GM18505 (cell line): Measurements from ENCODE around the gene BIRC5.

ENCODE experiments used
- ATAC-seq: cut with Tn5 transposase; IDR thresholded peaks from one replicate; pipeline ENCODE4 v1.9.1; 2021; ENCODE audit not compliant: unreplicated experiment
- POLR2A ChIP-seq: IDR thresholded peaks from 4 replicates; pipeline ENCODE4 v1.6.1; 2011; ENCODE audit warnings: borderline replicate concordance; ENCODE audit not compliant: insufficient read depth, insufficient read length; ENCODE audit errors: extremely low read depth

The BIRC5 gene

DNA sequence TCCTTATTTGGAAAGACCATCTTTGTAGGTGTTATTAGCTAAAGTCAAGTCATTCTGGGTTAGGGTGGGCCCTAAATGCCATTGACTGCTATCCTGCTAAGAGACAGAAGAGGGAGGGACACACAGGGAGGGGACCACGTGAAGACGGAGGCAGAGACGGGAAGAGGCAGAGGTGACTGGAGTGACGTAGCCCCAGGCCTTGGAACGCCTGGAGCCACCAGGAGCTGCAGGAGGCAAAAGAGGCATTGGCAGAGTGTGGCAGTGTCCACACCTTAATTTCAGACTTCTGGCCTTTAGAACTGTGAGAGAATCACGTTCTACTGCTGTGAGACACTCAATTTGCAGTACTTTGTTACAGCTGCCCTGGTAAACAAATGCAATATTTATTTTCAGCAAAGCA lies 13.6 kb upstream of the BIRC5 start:
- ATAC-seq = no peak
- no peak for TF ChIP-seq POLR2A

DNA sequence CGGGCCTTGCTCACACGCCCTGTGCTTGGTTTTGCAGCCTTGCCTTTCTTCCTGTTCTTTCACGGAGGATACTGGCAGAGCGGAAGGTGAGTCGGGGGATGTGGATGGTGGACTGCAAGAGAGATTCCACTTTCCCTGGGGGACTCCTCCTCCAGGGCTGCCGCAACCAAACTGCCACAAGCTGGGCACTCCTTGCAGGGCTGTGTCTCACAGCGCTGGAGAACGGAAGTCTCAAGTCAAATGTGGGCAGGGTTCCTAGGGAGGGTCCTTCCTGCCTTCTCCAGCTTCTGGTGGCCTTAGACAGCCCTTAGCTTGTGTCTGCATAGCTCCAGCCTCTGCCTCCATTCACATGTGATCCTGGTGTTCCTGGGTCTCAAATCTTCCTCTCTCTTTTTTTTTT lies 11.4 kb upstream of the BIRC5 start:
- TF ChIP-seq POLR2A = no peak
- ATAC-seq = no peak

DNA sequence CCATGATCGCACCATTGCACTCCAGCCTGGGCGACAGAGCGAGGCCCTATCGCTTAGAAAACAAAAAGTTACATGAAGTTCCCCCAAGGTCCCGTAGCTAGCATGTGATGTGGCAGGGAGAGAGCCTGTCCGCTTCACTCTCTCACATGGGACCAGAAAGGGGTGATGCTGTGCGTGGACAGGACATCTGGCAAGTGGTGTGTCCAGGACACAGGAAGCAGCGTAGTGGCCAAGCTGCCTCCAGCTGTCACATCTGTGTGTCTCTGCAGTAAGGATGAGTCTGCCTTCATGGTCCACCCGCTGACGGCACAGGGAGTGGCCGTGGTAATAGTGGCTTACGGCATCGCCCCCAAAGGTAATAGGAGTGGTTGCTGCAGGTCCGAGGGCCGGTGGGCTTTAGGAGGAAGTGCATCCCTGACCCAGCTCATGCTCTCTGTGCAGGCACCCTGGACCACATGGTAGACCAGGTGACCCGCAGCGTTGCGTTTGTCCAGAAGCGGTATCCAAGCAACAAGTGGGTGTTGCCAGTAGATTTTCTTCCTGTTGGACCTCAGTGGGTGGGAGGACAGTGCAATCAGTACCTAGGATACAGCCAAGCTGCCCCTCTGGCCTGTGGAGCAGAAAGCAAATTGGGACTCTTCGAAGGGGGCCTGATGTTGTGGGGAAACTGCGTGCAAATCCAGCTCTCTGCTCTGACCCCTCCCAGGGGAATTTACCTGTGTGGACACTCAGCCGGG lies 9.5 kb upstream of the BIRC5 start:
- ATAC-seq = no peak
- TF ChIP-seq POLR2A = no peak

DNA sequence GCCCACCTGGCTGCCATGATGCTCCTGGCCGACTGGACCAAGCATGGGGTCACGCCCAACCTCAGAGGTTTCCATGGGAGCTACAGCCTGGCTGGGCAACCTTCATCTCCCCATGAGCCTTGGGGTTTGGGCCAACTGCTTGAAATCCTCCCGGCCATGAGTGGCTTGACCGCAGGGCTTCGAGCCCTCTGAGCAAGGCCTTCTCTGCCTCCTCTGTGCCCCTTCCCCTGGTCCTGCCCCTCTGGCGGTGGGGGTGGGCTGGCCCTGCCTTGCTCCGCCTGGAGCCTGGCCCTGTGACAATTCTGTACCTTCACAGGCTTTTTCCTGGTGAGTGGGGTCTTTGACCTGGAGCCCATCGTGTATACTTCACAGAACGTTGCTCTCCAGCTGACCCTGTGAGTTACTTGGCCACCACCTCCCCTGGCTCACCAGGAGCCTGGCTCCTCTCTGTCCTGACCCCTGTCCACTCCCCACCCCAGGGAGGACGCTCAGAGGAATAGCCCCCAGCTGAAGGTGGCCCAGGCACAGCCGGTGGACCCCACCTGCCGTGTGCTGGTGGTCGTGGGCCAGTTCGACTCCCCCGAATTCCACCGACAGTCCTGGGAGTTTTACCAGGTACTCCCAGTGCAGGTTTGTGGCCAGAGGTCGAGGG lies 8.8 kb upstream of the BIRC5 start:
- no peak for ATAC-seq
- no peak for TF ChIP-seq POLR2A

DNA sequence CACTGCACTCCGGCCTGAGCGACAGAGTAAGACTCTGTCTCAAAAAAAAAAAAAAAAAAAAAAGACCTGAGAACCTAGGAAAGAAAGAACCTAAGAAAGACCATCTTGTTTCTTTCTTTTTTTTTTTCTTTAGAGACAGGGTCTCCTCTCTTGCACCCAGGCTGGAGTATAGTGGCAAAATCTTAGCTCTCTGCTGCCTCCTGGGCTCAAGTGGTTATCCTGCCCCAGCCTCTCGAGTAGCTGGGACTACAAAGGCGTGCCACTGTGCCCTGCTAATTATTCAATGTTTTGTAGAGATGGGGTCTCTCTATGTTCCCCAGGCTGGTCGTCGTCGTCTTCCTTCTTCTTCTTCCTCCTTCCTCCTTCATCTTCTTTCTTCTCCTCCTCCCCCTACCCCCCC lies 7.8 kb upstream of the BIRC5 start:
- ATAC-seq = no peak
- no peak for TF ChIP-seq POLR2A

DNA sequence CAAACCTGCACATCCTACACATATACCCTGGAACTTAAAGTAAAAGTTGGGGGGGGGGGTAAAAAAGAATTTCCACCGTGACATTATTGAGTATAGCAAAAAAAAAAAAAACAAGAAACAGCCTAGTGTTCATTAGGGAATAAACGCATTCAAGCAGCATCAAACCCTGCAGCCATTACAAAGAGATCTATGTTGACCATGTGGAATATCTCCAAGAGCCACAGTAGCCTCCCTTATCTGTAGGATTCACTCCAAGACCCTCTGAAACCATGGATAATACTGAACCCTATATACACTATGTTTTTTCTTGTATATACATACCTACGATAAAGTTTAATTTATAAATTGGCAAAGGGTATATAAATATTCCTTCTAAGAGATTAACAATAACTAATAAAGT lies 5.6 kb upstream of the BIRC5 start:
- no peak for TF ChIP-seq POLR2A
- ATAC-seq = no peak

DNA sequence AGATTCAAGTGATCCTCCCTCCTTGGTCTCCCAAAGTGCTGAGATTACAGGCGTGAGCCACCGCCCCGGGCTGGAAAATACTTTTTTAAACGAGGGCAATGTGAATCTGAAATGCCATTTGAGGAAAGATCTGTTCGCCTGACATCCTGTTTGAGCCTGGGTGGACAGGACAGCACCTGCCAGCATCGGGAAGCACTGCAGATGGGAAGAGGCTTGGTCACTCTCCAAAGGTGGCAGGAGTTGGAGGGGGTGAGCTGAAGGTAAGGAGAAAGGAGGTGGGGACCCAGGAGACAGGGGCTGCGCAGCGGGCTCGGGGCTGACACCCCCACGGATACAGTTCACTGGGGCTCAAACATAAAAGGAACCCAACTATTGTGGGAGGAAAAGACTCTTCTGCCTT lies 3.9 kb upstream of the BIRC5 start:
- ATAC-seq = no peak
- TF ChIP-seq POLR2A = no peak

DNA sequence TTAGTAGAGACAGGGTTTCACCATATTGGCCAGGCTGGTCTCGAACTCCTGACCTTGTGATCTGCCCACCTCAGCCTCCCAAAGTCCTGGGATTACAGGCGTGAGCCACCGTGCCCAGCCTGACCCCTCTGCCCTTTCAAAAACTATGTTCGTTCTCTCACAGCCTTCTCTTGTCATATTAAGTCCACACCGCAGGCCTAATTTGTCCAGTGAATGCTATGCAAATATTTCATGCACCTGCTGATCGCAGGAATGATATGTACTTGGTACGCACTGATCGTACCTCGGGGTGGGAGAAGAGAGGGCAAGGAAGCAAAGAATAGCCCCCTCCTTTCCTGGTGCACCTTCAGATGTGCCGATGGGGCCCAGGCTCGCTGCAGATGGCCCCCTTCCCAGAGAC lies 3.0 kb upstream of the BIRC5 start:
- no peak for ATAC-seq
- TF ChIP-seq POLR2A = no peak

DNA sequence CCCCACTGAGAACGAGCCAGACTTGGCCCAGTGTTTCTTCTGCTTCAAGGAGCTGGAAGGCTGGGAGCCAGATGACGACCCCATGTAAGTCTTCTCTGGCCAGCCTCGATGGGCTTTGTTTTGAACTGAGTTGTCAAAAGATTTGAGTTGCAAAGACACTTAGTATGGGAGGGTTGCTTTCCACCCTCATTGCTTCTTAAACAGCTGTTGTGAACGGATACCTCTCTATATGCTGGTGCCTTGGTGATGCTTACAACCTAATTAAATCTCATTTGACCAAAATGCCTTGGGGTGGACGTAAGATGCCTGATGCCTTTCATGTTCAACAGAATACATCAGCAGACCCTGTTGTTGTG lies 631 bp downstream of the BIRC5 start:
- no peak for TF ChIP-seq POLR2A
- no peak for ATAC-seq

DNA sequence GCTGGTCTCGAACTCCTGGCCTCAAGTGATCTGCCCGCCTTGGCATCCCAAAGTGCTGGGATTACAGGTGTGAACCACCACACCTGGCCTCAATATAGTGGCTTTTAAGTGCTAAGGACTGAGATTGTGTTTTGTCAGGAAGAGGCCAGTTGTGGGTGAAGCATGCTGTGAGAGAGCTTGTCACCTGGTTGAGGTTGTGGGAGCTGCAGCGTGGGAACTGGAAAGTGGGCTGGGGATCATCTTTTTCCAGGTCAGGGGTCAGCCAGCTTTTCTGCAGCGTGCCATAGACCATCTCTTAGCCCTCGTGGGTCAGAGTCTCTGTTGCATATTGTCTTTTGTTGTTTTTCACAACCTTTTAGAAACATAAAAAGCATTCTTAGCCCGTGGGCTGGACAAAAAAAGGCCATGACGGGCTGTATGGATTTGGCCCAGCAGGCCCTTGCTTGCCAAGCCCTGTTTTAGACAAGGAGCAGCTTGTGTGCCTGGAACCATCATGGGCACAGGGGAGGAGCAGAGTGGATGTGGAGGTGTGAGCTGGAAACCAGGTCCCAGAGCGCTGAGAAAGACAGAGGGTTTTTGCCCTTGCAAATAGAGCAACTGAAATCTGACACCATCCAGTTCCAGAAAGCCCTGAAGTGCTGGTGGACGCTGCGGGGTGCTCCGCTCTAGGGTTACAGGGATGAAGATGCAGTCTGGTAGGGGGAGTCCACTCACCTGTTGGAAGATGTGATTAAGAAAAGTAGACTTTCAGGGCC lies 5.5 kb downstream of the BIRC5 start:
- ATAC-seq = no peak
- TF ChIP-seq POLR2A = no peak

DNA sequence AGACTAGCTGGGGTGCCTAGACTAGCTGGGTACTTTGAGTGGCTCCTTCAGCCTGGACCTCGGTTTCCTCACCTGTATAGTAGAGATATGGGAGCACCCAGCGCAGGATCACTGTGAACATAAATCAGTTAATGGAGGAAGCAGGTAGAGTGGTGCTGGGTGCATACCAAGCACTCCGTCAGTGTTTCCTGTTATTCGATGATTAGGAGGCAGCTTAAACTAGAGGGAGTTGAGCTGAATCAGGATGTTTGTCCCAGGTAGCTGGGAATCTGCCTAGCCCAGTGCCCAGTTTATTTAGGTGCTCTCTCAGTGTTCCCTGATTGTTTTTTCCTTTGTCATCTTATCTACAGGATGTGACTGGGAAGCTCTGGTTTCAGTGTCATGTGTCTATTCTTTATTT lies 9.0 kb downstream of the BIRC5 start:
- no peak for ATAC-seq
- no peak for TF ChIP-seq POLR2A

DNA sequence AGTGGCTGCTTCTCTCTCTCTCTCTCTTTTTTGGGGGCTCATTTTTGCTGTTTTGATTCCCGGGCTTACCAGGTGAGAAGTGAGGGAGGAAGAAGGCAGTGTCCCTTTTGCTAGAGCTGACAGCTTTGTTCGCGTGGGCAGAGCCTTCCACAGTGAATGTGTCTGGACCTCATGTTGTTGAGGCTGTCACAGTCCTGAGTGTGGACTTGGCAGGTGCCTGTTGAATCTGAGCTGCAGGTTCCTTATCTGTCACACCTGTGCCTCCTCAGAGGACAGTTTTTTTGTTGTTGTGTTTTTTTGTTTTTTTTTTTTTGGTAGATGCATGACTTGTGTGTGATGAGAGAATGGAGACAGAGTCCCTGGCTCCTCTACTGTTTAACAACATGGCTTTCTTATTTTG lies 9.7 kb downstream of the BIRC5 start:
- TF ChIP-seq POLR2A = no peak
- no peak for ATAC-seq

DNA sequence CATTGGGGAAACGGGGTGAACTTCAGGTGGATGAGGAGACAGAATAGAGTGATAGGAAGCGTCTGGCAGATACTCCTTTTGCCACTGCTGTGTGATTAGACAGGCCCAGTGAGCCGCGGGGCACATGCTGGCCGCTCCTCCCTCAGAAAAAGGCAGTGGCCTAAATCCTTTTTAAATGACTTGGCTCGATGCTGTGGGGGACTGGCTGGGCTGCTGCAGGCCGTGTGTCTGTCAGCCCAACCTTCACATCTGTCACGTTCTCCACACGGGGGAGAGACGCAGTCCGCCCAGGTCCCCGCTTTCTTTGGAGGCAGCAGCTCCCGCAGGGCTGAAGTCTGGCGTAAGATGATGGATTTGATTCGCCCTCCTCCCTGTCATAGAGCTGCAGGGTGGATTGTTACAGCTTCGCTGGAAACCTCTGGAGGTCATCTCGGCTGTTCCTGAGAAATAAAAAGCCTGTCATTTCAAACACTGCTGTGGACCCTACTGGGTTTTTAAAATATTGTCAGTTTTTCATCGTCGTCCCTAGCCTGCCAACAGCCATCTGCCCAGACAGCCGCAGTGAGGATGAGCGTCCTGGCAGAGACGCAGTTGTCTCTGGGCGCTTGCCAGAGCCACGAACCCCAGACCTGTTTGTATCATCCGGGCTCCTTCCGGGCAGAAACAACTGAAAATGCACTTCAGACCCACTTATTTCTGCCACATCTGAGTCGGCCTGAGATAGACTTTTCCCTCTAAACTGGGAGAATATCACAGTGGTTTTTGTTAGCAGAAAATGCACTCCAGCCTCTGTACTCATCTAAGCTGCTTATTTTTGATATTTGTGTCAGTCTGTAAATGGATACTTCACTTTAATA lies 10.4 kb downstream of the BIRC5 start:
- ATAC-seq = no peak
- no peak for TF ChIP-seq POLR2A
